ENCODE measurements around the gene MAMLD1.

The MAMLD1 gene

GRCh38 chrX:150529587-150529986, 166.5 kb downstream of the MAMLD1 start:
- no peak overlapping the region for H3K4me3 ChIP-seq (ENCODE audit: control insufficient read depth, low read depth, low read length)
- DNase-seq (ENCODE audit: low read depth) = no peak
- no peak for TF ChIP-seq CTCF (IDR thresholded peaks at IDR 0.05; ENCODE audit: control insufficient read depth, insufficient read depth, low read depth, low read length, missing control alignments)

- TF ChIP-seq CTCF (IDR thresholded peaks at IDR 0.05; ENCODE audit: control insufficient read depth, insufficient read depth, low read depth, low read length, missing control alignments) = no peak
- H3K4me3 ChIP-seq (ENCODE audit: control insufficient read depth, low read depth, low read length) = no peak overlapping the region
- no peak for DNase-seq (ENCODE audit: low read depth)
Observed at GRCh38 chrX:150530821-150531220, 167.7 kb downstream of the MAMLD1 start.

GRCh38 chrX:150531467-150531866, 168.3 kb downstream of the MAMLD1 start:
- DNase-seq (ENCODE audit: low read depth) = no peak
- TF ChIP-seq CTCF (IDR thresholded peaks at IDR 0.05; ENCODE audit: control insufficient read depth, insufficient read depth, low read depth, low read length, missing control alignments) = no peak
- no peak overlapping the region for H3K4me3 ChIP-seq (ENCODE audit: control insufficient read depth, low read depth, low read length)

GRCh38 chrX:150533863-150534262, 170.7 kb downstream of the MAMLD1 start:
- no peak for DNase-seq (ENCODE audit: low read depth)
- H3K4me3 ChIP-seq (ENCODE audit: control insufficient read depth, low read depth, low read length) = no peak overlapping the region
- no peak for TF ChIP-seq CTCF (IDR thresholded peaks at IDR 0.05; ENCODE audit: control insufficient read depth, insufficient read depth, low read depth, low read length, missing control alignments)

- H3K4me3 ChIP-seq (ENCODE audit: control insufficient read depth, low read depth, low read length) = no peak overlapping the region
- no peak for DNase-seq (ENCODE audit: low read depth)
- no peak for TF ChIP-seq CTCF (IDR thresholded peaks at IDR 0.05; ENCODE audit: control insufficient read depth, insufficient read depth, low read depth, low read length, missing control alignments)
Observed at GRCh38 chrX:150536455-150537116, 173.5 kb downstream of the MAMLD1 start.

GRCh38 chrX:150537851-150538250, 174.7 kb downstream of the MAMLD1 start:
- DNase-seq (ENCODE audit: low read depth) = no peak
- no peak overlapping the region for H3K4me3 ChIP-seq (ENCODE audit: control insufficient read depth, low read depth, low read length)
- TF ChIP-seq CTCF (IDR thresholded peaks at IDR 0.05; ENCODE audit: control insufficient read depth, insufficient read depth, low read depth, low read length, missing control alignments) = no peak

Data from AG09309 (cell line).